Activated naive CD4-positive, alpha-beta T cell treated with anti-CD3 and anti-CD28 coated beads for 36 hours (primary cell): ENCODE results near the gene TMEM183A. TPM values are rescaled to one million over a fixed set of nuclear protein-coding genes. Genes with fewer than 3 reads are reported as not detected.

ENCODE experiments used
- CTCF ChIA-PET: fragments of 350-600 bp; sonication (Branson Sonifier 250); formaldehyde crosslinking; loops from one replicate; lab custom pipeline; 2021; ENCODE audit warnings: antibody characterized with exemption; lab: Charles Lee
- DNase-seq: peaks from one replicate; pipeline ENCODE4 v3.0.0-alpha.2; 2020
- H3K27ac Mint-ChIP-seq: one replicate; pipeline ENCODE4 v1.8.0; 2021; ENCODE audit warnings: mild to moderate bottlenecking, mixed read lengths
- H3K27me3 Mint-ChIP-seq: one replicate; pipeline ENCODE4 v1.8.0; 2021; ENCODE audit warnings: low read depth, mixed read lengths
- H3K36me3 Mint-ChIP-seq: one replicate; pipeline ENCODE4 v1.8.0; 2021; ENCODE audit warnings: low read depth, mixed read lengths
- H3K4me1 Mint-ChIP-seq: one replicate; pipeline ENCODE4 v1.8.0; 2021; ENCODE audit warnings: low read depth, mixed read lengths
- H3K4me3 Mint-ChIP-seq: one replicate; pipeline ENCODE4 v1.8.0; 2021; ENCODE audit warnings: mild to moderate bottlenecking, moderate library complexity, mixed read lengths
- H3K9me3 Mint-ChIP-seq: one replicate; pipeline ENCODE4 v1.8.0; 2021; ENCODE audit warnings: mixed read lengths
- intact Hi-C: fragments of 100-400 bp; cut with micrococcal nuclease; formaldehyde crosslinking; loops from one replicate; pipeline ENCODE4 v1.15.1; 2023
- total RNA-seq, 2 experiments: library from RNA; stranded (reverse); gene quantifications; one replicate each; pipeline ENCODE4 v1.2.3, GENCODE V29; 2021

The TMEM183A gene
- total RNA-seq, 2 experiments from 2014 or later: 80.3 to 90.6 TPM

DNA sequence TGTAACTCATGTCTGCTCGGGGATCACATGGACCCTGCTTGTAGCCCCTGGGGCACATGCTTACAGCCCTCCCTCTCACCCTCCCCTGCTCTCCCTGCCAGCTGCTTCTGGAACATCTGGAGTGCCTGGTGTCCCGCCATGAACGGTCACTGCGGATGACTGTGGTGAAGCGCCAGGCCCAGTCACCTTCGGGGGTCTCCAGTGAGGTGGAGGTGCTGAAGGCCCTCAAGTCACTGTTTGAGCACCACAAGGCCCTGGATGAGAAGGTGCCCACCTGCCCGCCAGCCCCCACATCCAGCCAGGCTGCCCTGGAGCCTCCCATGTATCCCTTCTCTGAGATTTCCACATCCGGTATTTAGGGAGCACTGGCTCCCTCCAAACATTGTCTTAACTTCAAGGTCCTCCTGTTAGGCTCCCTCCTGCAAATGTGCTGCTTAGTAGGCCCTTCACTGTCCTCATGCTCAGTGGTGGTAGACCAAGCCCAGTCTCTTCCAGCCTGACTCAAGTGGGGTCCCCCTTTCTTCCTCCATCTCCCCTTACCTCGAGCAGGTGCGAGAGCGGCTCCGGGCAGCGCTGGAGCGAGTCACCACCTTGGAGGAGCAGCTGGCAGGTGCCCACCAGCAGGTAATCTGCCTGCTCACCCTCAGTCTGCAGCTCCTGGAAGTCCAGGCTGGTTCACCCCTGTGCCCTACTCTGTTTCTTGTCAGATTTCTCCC, 36.8 kb downstream of the TMEM183A start:
- no peak overlapping the region for H3K27ac Mint-ChIP-seq
- no peak overlapping the region for H3K4me3 Mint-ChIP-seq
- no peaks in the 10 kb centered on the region for H3K4me1 Mint-ChIP-seq
- no peak for DNase-seq
- H3K36me3 Mint-ChIP-seq: no peaks in the 10 kb centered on the region
- no peaks in the 10 kb centered on the region for H3K9me3 Mint-ChIP-seq
- CTCF ChIA-PET: interaction anchor here (0.5 to 5.9 kb wide), 3 partner anchors 17 to 173 kb away, joined by 4 to 100 read pairs (median 64); partner anchors contain the start of gene PPFIA4
- intact Hi-C loops: no loop called here
- H3K27me3 Mint-ChIP-seq: peaks cover 2% of the 10 kb centered on the region

DNA sequence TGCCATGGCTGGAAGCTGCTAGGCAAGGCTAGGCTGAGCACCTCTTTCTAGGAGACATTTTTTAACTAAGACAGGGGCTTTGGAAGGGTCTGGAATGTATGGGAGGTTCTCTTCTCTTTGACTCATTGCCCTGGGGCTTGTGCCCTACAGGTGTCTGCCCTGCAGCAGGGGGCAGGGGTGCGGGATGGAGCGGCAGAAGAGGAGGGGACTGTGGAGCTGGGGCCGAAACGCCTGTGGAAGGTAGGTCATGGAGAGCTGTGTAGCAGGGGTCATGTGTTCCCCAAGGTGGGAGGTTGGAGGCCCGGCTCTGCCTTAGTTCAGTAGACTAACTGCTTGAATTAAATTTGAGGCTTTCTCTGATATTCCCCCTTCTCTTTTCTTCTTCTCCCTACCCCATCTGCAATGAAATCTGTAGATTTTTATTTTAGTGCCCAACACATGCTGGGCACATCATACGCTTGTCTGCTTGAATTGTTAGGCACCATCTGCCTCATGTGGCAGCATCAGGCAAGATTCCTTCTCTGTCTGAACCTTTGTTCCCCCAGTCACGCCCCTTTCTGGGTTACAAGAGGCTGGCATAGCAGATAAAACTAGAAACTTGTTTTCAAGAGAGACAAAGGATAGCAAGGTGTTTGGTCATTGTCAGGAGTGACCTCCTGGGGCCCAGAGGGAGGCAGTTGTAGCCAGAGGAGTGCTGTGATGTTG, 37.5 kb downstream of the TMEM183A start:
- H3K9me3 Mint-ChIP-seq: no peaks in the 10 kb centered on the region
- CTCF ChIA-PET: no interaction called here
- intact Hi-C loops: no loop called here
- no peak for DNase-seq
- no peak overlapping the region for H3K4me3 Mint-ChIP-seq
- no peak overlapping the region for H3K27ac Mint-ChIP-seq
- H3K27me3 Mint-ChIP-seq: no peaks in the 10 kb centered on the region
- no peaks in the 10 kb centered on the region for H3K36me3 Mint-ChIP-seq
- H3K4me1 Mint-ChIP-seq: no peaks in the 10 kb centered on the region

DNA sequence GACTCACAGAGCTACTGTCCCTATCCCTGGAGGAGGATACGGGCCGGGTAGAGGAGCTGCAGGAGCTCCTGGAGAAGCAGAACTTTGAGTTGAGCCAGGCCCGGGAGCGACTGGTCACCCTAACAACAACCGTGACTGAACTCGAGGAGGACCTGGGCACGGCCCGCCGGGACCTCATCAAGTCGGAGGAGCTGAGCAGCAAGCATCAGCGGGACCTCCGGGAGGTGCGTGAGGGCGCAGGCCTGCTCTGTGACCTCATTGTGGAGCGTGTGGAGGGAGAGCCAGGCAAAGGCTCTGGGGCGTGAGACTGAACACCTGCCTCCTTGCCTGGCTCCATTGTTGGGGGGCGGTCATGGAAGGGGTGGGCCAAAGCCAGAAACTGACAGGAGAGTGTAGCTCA, 38.2 kb downstream of the TMEM183A start:
- Mint-ChIP-seq H3K9me3 (no peaks in the 10 kb centered on the region), H3K27me3 (no peaks in the 10 kb centered on the region), H3K4me3 (no peak overlapping the region), H3K27ac (no peak overlapping the region), H3K4me1 (no peaks in the 10 kb centered on the region), H3K36me3 (no peaks in the 10 kb centered on the region)
- no peak for DNase-seq
- intact Hi-C loops: no loop called here
- CTCF ChIA-PET: no interaction called here

DNA sequence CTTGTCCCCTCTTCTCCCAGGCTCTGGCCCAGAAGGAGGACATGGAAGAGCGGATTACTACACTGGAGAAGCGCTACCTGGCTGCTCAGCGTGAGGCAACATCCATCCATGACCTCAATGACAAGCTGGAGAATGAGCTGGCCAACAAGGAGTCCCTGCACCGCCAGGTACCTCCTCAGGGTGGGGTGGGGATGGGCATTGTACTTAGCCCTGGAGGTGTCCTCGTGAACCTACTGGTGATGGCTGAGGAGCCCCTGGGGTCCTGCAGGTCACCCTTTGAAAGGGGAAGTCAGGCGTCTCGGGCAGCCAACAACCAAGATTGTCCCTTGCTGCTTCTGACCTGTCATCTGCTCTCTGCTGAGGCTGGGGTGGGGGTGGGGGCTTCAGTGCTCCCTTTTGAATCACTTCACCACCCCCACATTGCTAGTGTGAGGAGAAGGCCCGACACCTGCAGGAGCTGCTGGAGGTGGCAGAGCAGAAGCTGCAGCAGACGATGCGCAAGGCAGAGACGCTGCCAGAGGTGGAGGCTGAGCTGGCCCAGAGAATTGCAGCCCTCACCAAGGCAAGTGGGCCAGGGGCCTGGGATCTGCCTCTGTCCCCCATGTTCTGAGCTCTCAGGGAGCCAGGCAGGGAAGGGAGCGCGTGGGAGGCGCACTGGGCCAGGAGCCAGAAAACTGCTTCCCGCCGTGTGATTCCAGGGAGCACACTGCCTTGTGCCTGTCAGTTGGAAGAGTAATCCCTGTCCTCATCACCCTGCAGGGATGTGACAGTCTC, 38.8 kb downstream of the TMEM183A start:
- CTCF ChIA-PET: interaction anchor here (0.9 to 1.6 kb wide), 3 partner anchors 123 to 296 kb away, joined by 3 to 5 read pairs (median 4); no protein-coding TSS in a partner anchor
- no peak overlapping the region for H3K27ac Mint-ChIP-seq
- no peaks in the 10 kb centered on the region for H3K4me1 Mint-ChIP-seq
- H3K4me3 Mint-ChIP-seq: no peak overlapping the region
- intact Hi-C loops: no loop called here
- no peaks in the 10 kb centered on the region for H3K36me3 Mint-ChIP-seq
- DNase-seq: no peak
- no peaks in the 10 kb centered on the region for H3K27me3 Mint-ChIP-seq
- no peaks in the 10 kb centered on the region for H3K9me3 Mint-ChIP-seq

DNA sequence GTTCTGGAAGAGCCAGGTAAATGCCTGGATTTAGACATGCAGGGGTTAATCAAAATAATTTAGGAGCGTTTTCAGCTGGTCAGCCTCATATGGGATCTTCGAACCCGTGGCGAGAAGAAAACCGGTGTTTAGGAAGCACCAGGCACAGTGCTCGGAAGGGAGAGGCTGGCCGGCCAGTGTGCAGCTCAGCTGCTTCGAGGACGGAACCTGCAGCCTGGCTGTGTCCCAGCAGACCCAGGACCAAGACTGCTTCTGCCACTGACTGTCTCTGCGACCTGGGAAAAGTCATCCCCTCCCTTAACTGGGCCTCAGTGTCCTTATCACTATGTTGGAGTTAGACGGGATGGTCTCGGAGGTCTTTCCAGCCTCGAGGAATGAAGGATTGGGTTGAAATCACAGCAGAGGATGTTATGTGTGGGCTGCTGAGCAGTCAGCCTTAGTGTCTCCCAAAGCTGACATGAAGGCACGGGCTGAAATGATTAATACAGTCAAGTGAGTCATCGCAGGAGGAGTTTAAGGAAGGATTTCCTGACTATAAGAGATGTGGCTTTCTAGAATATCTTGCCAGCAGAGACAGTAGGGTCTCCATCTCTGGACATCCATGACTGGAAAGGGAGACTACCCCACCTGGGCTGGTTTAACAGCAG, 39.9 kb downstream of the TMEM183A start:
- no peaks in the 10 kb centered on the region for H3K36me3 Mint-ChIP-seq

DNA sequence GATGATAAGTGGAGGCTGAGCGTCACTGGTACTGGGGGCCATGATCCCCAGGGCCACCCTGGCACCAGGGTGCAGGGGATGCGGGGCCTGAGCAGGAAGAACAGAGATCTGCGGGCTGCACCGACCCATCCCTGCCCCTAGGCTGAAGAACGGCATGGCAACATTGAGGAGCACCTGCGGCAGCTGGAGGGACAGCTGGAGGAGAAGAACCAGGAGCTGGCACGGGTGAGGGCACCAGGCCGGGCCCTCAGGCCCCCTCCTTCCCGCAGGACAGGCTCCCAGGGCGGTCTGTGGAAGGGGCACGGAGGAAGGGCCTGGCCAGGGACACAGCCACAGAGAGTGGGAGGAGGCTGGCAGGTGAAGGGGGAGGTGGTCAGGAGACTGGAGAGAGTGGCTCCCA, 40.9 kb downstream of the TMEM183A start:
- DNase-seq: no peak
- H3K36me3 Mint-ChIP-seq: no peaks in the 10 kb centered on the region
- H3K27me3 Mint-ChIP-seq: peaks cover 5% of the 10 kb centered on the region
- CTCF ChIA-PET: interaction anchor here (1.8 kb wide), 1 partner anchor 8 kb away, joined by 6 read pairs; no protein-coding TSS in a partner anchor
- no peak overlapping the region for H3K4me3 Mint-ChIP-seq
- intact Hi-C loops: no loop called here
- H3K4me1 Mint-ChIP-seq: no peaks in the 10 kb centered on the region
- H3K9me3 Mint-ChIP-seq: no peaks in the 10 kb centered on the region
- no peak overlapping the region for H3K27ac Mint-ChIP-seq

More for the DNA sequence above, 39.9 kb downstream of the TMEM183A start:
- peaks cover 2% of the 10 kb centered on the region for H3K27me3 Mint-ChIP-seq
- no peak overlapping the region for H3K4me3 Mint-ChIP-seq
- H3K4me1 Mint-ChIP-seq: no peaks in the 10 kb centered on the region
- intact Hi-C loops: no loop called here
- no peak for DNase-seq
- no peak overlapping the region for H3K27ac Mint-ChIP-seq
- no peaks in the 10 kb centered on the region for H3K9me3 Mint-ChIP-seq
- CTCF ChIA-PET: interaction anchor here (1.0 to 1.6 kb wide), 2 partner anchors 122 to 168 kb away, joined by 3 to 5 read pairs; no protein-coding TSS in a partner anchor

DNA sequence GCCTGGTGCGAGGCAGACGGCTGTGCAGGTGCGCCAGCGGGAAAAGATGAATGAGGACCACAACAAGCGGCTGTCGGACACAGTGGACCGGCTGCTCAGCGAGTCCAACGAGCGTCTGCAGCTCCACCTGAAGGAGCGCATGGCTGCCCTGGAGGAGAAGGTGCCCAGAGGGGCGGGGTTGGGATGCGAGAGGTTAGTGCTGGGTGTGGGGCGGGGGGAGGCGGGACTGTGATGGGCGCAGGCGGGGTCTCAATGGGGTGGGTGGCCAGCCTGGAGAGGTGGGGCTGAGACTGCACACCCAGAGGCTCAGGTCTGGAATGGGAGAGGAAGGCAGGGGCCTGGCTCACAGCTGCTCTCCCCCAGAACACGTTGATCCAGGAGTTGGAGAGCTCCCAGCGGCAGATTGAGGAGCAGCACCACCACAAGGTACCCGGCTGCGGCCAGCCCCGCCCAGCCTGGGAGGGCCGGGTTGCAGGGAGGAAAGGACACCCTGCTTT, 41.4 kb downstream of the TMEM183A start:
- Mint-ChIP-seq H3K27ac (no peak overlapping the region), H3K36me3 (no peaks in the 10 kb centered on the region), H3K4me1 (no peaks in the 10 kb centered on the region), H3K27me3 (peaks cover 5% of the 10 kb centered on the region), H3K9me3 (no peaks in the 10 kb centered on the region), H3K4me3 (no peak overlapping the region)
- intact Hi-C loops: no loop called here
- CTCF ChIA-PET: interaction anchor here (1.8 kb wide), 1 partner anchor 9 kb away, joined by 6 read pairs; no protein-coding TSS in a partner anchor
- DNase-seq: no peak

DNA sequence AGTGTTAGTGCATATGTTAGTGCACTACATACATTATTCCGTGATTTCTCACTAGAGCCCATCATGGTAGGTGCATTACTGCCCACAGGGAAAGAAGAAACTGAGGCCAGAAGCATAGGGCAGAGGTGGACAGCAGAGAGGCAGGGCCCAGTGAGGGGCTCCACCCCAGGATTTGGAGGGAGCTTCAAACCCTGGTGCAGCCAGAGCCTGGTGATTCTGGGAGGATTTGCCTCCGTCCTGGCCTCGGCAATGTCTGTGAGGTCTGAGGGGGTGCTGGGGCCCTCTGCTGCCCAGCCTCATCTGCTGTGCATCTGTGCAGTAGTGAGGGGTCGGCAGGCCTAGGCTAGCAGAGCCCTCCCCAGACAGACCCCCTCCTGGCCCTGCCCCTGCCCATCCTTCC, 41.9 kb downstream of the TMEM183A start:
- peaks cover 5% of the 10 kb centered on the region for H3K27me3 Mint-ChIP-seq
- DNase-seq: no peak
- no peaks in the 10 kb centered on the region for H3K9me3 Mint-ChIP-seq
- H3K4me1 Mint-ChIP-seq: no peaks in the 10 kb centered on the region
- intact Hi-C loops: no loop called here
- no peaks in the 10 kb centered on the region for H3K36me3 Mint-ChIP-seq
- CTCF ChIA-PET: interaction anchor here (1.8 kb wide), 1 partner anchor 9 kb away, joined by 6 read pairs; no protein-coding TSS in a partner anchor
- H3K4me3 Mint-ChIP-seq: no peak overlapping the region
- H3K27ac Mint-ChIP-seq: no peak overlapping the region

DNA sequence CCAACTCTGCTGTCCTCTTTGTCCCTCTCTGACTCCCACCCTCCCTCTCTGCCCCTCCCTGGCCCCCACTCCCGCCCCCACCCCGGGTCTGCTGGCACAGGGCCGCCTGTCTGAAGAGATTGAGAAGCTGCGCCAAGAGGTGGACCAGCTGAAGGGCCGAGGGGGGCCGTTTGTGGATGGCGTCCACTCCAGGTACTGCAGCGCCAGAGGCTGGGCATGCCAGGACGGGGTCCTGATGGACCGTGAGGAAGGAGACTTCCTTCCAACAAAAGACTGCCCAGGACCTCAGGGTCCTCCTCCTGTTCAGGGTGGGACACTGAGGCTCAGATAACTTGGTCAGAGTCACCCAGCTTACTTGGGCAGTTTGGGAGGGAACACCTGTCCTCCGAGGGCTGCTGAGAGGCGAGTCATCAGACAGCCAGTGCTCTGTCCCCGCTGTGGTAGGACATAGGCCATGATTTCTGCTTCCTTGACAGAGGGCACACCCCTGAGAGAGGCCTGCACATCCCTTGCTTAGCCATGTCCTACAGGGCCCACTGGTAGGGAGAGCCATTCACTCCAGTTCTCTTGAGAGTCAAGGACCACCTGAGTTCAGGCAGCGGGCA, 42.5 kb downstream of the TMEM183A start:
- H3K27ac Mint-ChIP-seq: no peak overlapping the region
- H3K36me3 Mint-ChIP-seq: no peaks in the 10 kb centered on the region
- DNase-seq: no peak
- no peak overlapping the region for H3K4me3 Mint-ChIP-seq
- intact Hi-C loops: no loop called here
- no peaks in the 10 kb centered on the region for H3K9me3 Mint-ChIP-seq
- CTCF ChIA-PET: interaction anchor here (1.8 kb wide), 1 partner anchor 10 kb away, joined by 6 read pairs; no protein-coding TSS in a partner anchor
- peaks cover 5% of the 10 kb centered on the region for H3K27me3 Mint-ChIP-seq
- no peaks in the 10 kb centered on the region for H3K4me1 Mint-ChIP-seq

DNA sequence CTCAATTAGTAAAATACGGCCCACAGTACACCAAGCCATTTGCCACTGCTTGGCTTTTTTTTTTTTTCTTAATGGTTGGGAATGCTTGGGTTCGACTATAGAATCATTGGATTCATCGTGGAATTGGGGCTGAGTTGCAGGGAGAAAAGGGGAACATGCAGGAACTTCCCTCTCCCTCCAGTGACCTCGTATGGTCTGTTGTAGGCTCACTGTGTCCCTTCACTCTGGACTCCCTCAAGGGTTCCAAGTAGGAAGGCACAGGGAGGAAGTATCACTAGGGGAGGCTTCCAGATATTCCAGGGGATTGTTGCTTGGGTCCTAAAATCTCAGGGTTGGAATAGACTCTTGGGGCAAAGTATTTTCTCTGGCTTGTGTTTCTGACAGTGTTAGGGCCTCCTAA, 43.7 kb downstream of the TMEM183A start:
- Mint-ChIP-seq H3K9me3 (no peaks in the 10 kb centered on the region), H3K4me3 (no peak overlapping the region), H3K27me3 (peaks cover 5% of the 10 kb centered on the region), H3K4me1 (no peaks in the 10 kb centered on the region), H3K27ac (no peak overlapping the region), H3K36me3 (no peaks in the 10 kb centered on the region)
- DNase-seq: no peak
- intact Hi-C loops: no loop called here
- CTCF ChIA-PET: interaction anchor here (4.9 kb wide), 1 partner anchor 11 kb away, joined by 24 read pairs; no protein-coding TSS in a partner anchor

DNA sequence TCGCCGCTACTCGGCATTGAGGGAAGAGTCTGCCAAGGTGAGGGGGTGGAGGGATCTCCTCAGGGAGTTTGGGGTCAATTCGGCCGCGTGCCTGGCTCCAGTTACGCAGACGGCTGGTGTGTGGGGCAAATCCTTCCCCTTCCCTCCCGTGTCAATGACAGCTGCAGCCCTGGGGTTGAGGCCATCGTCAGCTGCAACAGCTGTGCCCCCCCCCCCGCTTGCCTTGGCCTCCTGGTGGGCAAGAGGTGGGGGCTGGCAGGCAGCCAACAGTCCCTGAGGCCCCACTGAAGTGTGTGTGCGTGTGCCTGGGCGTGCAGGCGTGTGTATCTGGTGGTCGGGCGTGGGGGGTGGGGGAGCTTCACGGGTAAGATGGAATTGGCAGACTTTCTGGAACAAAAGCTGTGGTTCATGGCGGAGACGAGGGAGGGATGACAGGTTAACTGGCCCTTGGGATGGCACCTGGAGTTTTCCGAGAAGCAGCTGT, 44.7 kb downstream of the TMEM183A start:
- H3K9me3 Mint-ChIP-seq: no peaks in the 10 kb centered on the region
- no peak for DNase-seq
- H3K4me3 Mint-ChIP-seq: no peak overlapping the region
- H3K4me1 Mint-ChIP-seq: no peaks in the 10 kb centered on the region
- peaks cover 5% of the 10 kb centered on the region for H3K27me3 Mint-ChIP-seq
- no peaks in the 10 kb centered on the region for H3K36me3 Mint-ChIP-seq
- intact Hi-C loops: no loop called here
- no peak overlapping the region for H3K27ac Mint-ChIP-seq
- CTCF ChIA-PET: interaction anchor here (4.9 kb wide), 1 partner anchor 12 kb away, joined by 24 read pairs; no protein-coding TSS in a partner anchor
